Measurements from ENCODE around the gene KYNU.
"Not testable (repeated sequence)": the region's sequence is repeated elsewhere in the genome, so short reads cannot be mapped to it uniquely, and the experiment has no call there.

The KYNU gene

DNA sequence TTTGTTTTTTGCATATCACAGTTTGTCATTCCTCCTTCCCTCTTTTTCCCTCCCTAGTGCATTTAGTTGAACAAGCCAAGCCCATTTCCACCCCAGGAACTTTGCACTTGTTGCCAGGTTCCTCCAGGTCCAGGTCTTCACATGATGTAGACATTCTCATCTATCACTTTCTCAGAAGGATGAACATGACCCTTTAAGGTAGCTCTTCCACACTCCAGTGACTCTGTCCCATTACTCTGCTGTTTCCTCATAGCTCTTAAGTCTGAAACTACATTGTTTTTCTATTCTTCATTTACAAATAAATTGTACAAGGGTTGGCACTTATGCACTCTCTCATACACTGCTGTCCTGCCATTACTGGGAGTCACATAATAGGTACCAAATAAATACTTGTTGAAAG is 6.1 kb downstream of the KYNU start:
- in situ Hi-C loops (cut with HindIII; ENCODE audit: low pct_ligation_motif_present, low sequenced_read_pairs): no loop called here
- no peaks in the 10 kb centered on the region for H3K27me3 ChIP-seq (replicated peaks)
- H3K27ac ChIP-seq: no peak overlapping the region
- DNase-seq: no peak
- TF ChIP-seq, protein P1, sequence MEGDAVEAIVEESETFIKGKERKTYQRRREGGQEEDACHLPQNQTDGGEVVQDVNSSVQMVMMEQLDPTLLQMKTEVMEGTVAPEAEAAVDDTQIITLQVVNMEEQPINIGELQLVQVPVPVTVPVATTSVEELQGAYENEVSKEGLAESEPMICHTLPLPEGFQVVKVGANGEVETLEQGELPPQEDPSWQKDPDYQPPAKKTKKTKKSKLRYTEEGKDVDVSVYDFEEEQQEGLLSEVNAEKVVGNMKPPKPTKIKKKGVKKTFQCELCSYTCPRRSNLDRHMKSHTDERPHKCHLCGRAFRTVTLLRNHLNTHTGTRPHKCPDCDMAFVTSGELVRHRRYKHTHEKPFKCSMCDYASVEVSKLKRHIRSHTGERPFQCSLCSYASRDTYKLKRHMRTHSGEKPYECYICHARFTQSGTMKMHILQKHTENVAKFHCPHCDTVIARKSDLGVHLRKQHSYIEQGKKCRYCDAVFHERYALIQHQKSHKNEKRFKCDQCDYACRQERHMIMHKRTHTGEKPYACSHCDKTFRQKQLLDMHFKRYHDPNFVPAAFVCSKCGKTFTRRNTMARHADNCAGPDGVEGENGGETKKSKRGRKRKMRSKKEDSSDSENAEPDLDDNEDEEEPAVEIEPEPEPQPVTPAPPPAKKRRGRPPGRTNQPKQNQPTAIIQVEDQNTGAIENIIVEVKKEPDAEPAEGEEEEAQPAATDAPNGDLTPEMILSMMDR (IDR thresholded peaks at IDR 0.05; ENCODE audit: low read depth, low read length, missing control alignments): no peak
- H3K36me3 ChIP-seq (replicated peaks): no peaks in the 10 kb centered on the region
- no peak overlapping the region for H3K4me3 ChIP-seq (ENCODE audit: low read depth, low read length)

DNA sequence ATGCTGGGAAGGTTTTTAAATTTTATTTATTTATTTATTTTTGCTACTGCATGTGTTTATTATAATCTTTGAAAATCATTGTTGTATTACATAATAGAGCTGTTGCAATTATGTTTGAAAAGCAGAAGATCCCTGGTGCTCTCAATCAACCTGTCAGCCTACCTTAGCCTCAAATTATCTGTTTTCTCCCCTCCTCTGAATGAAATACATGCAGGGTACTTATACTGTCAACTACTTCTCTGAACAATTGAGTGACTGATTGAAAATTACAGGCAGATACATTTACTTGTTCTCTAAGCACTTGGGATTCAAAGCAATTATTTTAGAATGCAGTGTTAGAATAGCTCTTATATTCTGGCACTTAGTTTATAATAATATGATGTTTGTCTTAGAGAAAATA is 8.1 kb downstream of the KYNU start:
- no peak for DNase-seq
- no peaks in the 10 kb centered on the region for H3K27me3 ChIP-seq (replicated peaks)
- H3K27ac ChIP-seq: no peak overlapping the region
- H3K36me3 ChIP-seq (replicated peaks): no peaks in the 10 kb centered on the region
- H3K4me3 ChIP-seq (ENCODE audit: low read depth, low read length): no peak overlapping the region
- in situ Hi-C loops (cut with HindIII; ENCODE audit: low pct_ligation_motif_present, low sequenced_read_pairs): no loop called here
- TF ChIP-seq, protein P1 (IDR thresholded peaks at IDR 0.05; ENCODE audit: low read depth, low read length, missing control alignments): no peak

DNA sequence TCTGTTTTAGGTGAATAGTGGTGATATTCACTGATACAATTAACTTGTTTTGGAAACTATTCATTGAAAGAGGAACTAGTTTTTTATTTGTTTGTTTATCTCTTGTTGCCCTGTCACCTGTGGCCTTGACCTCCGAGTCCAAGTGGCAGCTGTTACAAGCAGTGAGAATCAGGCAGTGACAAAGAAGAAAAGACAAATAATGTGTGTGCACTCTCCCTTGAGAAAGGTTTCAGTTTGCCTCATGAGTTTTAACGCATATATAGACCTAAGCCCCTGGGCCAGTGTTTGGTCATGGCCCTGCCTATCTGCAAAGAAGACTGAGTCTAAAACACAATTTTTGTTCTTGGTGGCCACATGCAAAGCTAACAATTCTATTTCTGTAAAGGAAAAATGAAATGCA is 15.3 kb downstream of the KYNU start:
- in situ Hi-C loops (cut with HindIII; ENCODE audit: low pct_ligation_motif_present, low sequenced_read_pairs): no loop called here
- DNase-seq: no peak
- H3K36me3 ChIP-seq (replicated peaks): no peaks in the 10 kb centered on the region
- TF ChIP-seq, protein P1 (IDR thresholded peaks at IDR 0.05; ENCODE audit: low read depth, low read length, missing control alignments): no peak
- no peaks in the 10 kb centered on the region for H3K27me3 ChIP-seq (replicated peaks)
- no peak overlapping the region for H3K4me3 ChIP-seq (ENCODE audit: low read depth, low read length)
- H3K27ac ChIP-seq: no peak overlapping the region

DNA sequence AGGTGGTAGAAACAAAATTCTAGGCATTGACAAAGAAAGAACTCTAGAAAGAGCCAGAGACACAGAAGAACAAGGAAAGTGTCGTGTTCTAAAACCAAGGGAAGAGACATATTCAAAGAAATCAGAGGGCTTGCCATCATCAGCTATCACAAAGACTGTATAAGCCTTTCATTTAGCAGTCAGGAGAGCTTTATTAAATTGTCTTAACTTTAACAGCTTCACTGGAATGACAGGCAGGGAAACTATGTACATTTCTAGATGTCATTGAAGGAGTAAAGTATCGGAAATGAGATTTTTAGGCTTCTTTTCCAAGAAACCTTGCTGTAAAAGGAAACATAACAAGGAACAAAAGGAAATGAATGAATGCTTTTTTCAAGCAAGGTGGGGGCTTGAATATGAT is 15.8 kb downstream of the KYNU start:
- no peak for DNase-seq
- H3K27ac ChIP-seq: no peak overlapping the region
- in situ Hi-C loops (cut with HindIII; ENCODE audit: low pct_ligation_motif_present, low sequenced_read_pairs): no loop called here
- no peak overlapping the region for H3K4me3 ChIP-seq (ENCODE audit: low read depth, low read length)
- no peaks in the 10 kb centered on the region for H3K27me3 ChIP-seq (replicated peaks)
- H3K36me3 ChIP-seq (replicated peaks): no peaks in the 10 kb centered on the region
- TF ChIP-seq, protein P1 (IDR thresholded peaks at IDR 0.05; ENCODE audit: low read depth, low read length, missing control alignments): no peak

DNA sequence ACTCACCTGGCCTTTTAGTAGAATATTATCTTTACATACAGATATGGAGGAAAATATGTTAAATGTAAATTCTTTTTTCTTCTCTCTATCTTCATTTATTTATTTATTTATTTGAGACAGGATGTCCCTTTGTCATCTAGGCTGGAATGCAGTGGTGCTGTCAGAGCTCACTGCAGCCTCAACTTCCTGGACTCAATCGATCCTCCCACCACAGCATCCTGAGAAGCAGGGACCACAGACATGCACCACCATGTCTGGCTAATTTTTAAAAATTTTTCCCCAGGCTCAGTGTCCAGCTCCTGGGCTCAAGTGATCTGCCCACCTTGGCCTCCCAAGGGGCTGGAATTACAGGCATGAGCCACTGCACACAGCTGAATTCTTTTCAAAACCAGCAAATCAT is 20.3 kb downstream of the KYNU start:
- Histone ChIP-seq H3K4me3 (ENCODE audit: low read depth, low read length) (no peak overlapping the region), H3K27ac (no peak overlapping the region), H3K27me3 (replicated peaks) (no peaks in the 10 kb centered on the region), H3K36me3 (replicated peaks) (no peaks in the 10 kb centered on the region)
- TF ChIP-seq, protein P1 (IDR thresholded peaks at IDR 0.05; ENCODE audit: low read depth, low read length, missing control alignments): no peak
- DNase-seq: no peak
- in situ Hi-C loops (cut with HindIII; ENCODE audit: low pct_ligation_motif_present, low sequenced_read_pairs): no loop called here

DNA sequence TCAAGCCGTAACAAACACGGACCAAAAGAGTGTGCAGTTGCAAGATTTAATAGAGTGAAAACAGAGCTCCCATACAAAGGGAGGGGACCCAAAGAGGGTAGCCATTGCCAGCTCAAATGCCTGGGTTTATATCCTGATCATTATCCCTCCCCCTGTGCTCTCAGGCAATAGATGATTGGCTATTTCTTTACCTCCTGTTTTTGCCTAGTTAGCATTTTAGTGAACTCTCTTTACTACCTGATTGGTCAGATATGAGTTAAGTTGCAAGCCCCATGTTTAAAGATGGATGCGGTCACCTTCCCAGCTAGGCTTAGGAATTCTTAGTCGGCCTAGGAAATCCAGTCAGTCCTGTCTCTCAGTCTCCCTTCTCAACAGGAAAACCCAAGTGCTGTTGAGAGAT is 22.9 kb downstream of the KYNU start:
- H3K4me3 ChIP-seq (ENCODE audit: low read depth, low read length); DNase-seq; in situ Hi-C loops (cut with HindIII; ENCODE audit: low pct_ligation_motif_present, low sequenced_read_pairs); H3K27ac ChIP-seq; H3K36me3 ChIP-seq (replicated peaks); H3K27me3 ChIP-seq (replicated peaks): not testable (repeated sequence)
